CD4-positive, CD25-positive, alpha-beta regulatory T cell (primary cell): ENCODE measurements around the gene RNF125. TPM values are rescaled to one million over a fixed set of nuclear protein-coding genes. Genes with fewer than 3 reads are reported as not detected.

Source experiments
- ATAC-seq, 2 donors: fragments of 150-1000 bp; cut with Tn5 transposase; one replicate each; pipeline ENCODE4 v1.10.0; 2021; ENCODE audit warnings: low read depth in 2 of 2, moderate number of reproducible peaks in 2 of 2, moderate library complexity in 1 of 2
- DNase-seq, 3 donors: peaks; one replicate each; pipeline versions ENCODE4 v3.0.0 to v3.0.0-alpha.2; 2012 to 2022; ENCODE audit warnings: mixed read lengths in 1 of 3
- H3K27ac ChIP-seq: one replicate; pipeline ENCODE4 v1.7.0; 2013; ENCODE audit warnings: mild to moderate bottlenecking, low read length; ENCODE audit not compliant: insufficient read depth, poor library complexity, severe bottlenecking
- H3K27me3 ChIP-seq: one replicate; pipeline ENCODE4 v1.7.0; 2013; ENCODE audit warnings: low read length; ENCODE audit not compliant: control insufficient read depth, insufficient read depth
- H3K36me3 ChIP-seq: one replicate; pipeline ENCODE4 v1.7.0; 2013; ENCODE audit warnings: mild to moderate bottlenecking, low read length, moderate library complexity; ENCODE audit not compliant: control insufficient read depth, insufficient read depth
- H3K4me1 ChIP-seq: 2 replicates; pipeline ENCODE4 v1.7.0; 2013; ENCODE audit warnings: mild to moderate bottlenecking, low read length; ENCODE audit not compliant: insufficient read depth, control insufficient read depth, poor library complexity, severe bottlenecking
- H3K4me3 ChIP-seq: one replicate; pipeline ENCODE4 v1.7.0; 2013; ENCODE audit warnings: low read depth, mild to moderate bottlenecking, low read length, moderate library complexity
- H3K9me3 ChIP-seq, 2 experiments: 1 replicate in 1 of 2; 2 replicates in 1 of 2; pipeline ENCODE4 v1.7.0; 2013; ENCODE audit warnings: low read length in 2 of 2, mild to moderate bottlenecking in 1 of 2, moderate library complexity in 1 of 2; ENCODE audit not compliant: control insufficient read depth in 2 of 2
- H3K27ac Mint-ChIP-seq, 3 donors: one replicate each; pipeline ENCODE4 v1.8.0; 2020 to 2022; ENCODE audit warnings: mild to moderate bottlenecking in 3 of 3, mixed read lengths in 3 of 3, moderate library complexity in 2 of 3
- H3K27me3 Mint-ChIP-seq: one replicate; pipeline ENCODE4 v1.8.0; 2022; ENCODE audit warnings: mild to moderate bottlenecking, mixed read lengths
- H3K36me3 Mint-ChIP-seq: one replicate; pipeline ENCODE4 v1.8.0; 2020; ENCODE audit warnings: mixed read lengths
- H3K4me1 Mint-ChIP-seq, 4 donors: one replicate each; pipeline ENCODE4 v1.8.0; 2020 to 2022; ENCODE audit warnings: mixed read lengths in 4 of 4, mild to moderate bottlenecking in 1 of 4
- H3K4me3 Mint-ChIP-seq, 4 donors: one replicate each; pipeline ENCODE4 v1.8.0; 2020 to 2022; ENCODE audit warnings: mild to moderate bottlenecking in 4 of 4, mixed read lengths in 4 of 4, moderate library complexity in 3 of 4
- H3K9me3 Mint-ChIP-seq, 7 donors: one replicate each; pipeline ENCODE4 v1.8.0; 2020 to 2022; ENCODE audit warnings: mixed read lengths in 7 of 7, mild to moderate bottlenecking in 3 of 7, moderate library complexity in 2 of 7
- polyA plus RNA-seq, 4 donors: library from polyadenylated mRNA; unstranded; fragments of 300-500 nt; fragmentation: Illumina TruSeq; gene quantifications; one replicate each; pipeline ENCODE4 v1.2.3, GENCODE V29; 2021
- total RNA-seq: library from RNA; stranded (reverse); gene quantifications from one replicate; pipeline ENCODE4 v1.2.3, GENCODE V29; 2022

RNF125 gene
- total and polyA plus RNA-seq, 5 donors from 2014 or later: 50.6 to 81.7 (median 70.4) TPM

- peaks cover 54% of the 10 kb centered on the region for H3K36me3 ChIP-seq
- peak in 2 of 3 donors; percentile 15 to 64 for DNase-seq
Measured at GRCh38 chr18:32049393-32050171, 31.0 kb downstream of the RNF125 start.

DNA sequence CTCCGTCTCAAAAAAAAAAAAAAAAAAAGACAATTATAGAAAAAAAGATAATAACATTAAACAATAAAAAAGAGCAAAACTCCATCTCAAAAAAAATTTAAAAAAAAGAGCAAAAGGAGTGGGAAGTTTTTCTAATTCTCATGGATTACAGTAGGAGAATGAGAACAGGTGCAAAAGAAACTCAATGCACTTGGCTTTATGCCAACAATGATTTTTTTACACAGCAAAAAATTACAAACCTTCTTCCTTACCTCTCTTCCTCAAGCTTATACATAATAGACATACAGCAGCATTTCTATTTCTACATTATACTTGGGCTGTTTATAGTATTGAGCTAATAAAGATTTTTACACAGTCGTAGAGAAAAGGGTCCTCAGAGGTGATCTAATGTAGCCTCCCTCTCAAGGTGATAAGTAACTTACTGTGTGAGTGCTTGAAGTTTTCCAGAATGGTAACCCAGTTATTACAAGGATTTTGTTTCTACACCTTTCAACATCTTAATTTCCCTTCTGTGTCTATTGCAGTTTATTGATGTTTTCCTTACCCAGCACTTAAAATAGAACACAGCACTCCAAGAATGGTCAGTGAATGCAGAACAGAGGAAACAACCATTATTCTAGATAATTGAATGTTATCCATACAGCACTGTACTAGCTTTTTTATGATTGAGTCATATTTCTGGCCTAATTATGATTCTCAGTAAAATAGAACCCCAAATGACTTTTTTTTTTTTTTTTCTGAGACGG, 38.2 kb downstream of the RNF125 start:
- Mint-ChIP-seq H3K36me3 (peaks cover 53% of the 10 kb centered on the region), H3K27me3 (no peaks in the 10 kb centered on the region), H3K9me3 (peaks cover 0 to 3% (median 0%) of the 10 kb centered on the region in 7 donors), H3K4me1 (peaks cover 23 to 58% (median 42%) of the 10 kb centered on the region in 4 donors), H3K4me3 (no peak overlapping the region), H3K27ac (peak overlapping the region in 1 of 3 donors; percentile 43)
- Histone ChIP-seq H3K9me3 (no peaks in the 10 kb centered on the region), H3K36me3 (peaks cover 45% of the 10 kb centered on the region), H3K4me1 (peaks cover 8% of the 10 kb centered on the region), H3K4me3 (no peak overlapping the region), H3K27me3 (no peaks in the 10 kb centered on the region), H3K27ac (no peak overlapping the region)
- DNase-seq (peak in 1 of 3 donors; percentile 11), ATAC-seq (no peak)

More at GRCh38 chr18:32049393-32050171, 31.0 kb downstream of the RNF125 start:
- ATAC-seq: peak; percentile 55 to 66
- no peaks in the 10 kb centered on the region for H3K27me3 Mint-ChIP-seq
- no peaks in the 10 kb centered on the region for H3K27me3 ChIP-seq
- H3K9me3 Mint-ChIP-seq: peaks cover 0 to 2% (median 0%) of the 10 kb centered on the region in 7 donors
- H3K4me3 Mint-ChIP-seq: peak overlapping the region in 3 of 4 donors; percentile 17 to 73 (median 34)
- H3K36me3 Mint-ChIP-seq: peaks cover 31% of the 10 kb centered on the region
- H3K27ac Mint-ChIP-seq: peak overlapping the region; percentile 89 to 98 (median 95)
- no peaks in the 10 kb centered on the region for H3K9me3 ChIP-seq
- H3K27ac ChIP-seq: peak overlapping the region; percentile 62
- peak overlapping the region; percentile 57 for H3K4me3 ChIP-seq
- peaks cover 26% of the 10 kb centered on the region for H3K4me1 ChIP-seq
- peaks cover 20 to 42% (median 34%) of the 10 kb centered on the region in 4 donors for H3K4me1 Mint-ChIP-seq

DNA sequence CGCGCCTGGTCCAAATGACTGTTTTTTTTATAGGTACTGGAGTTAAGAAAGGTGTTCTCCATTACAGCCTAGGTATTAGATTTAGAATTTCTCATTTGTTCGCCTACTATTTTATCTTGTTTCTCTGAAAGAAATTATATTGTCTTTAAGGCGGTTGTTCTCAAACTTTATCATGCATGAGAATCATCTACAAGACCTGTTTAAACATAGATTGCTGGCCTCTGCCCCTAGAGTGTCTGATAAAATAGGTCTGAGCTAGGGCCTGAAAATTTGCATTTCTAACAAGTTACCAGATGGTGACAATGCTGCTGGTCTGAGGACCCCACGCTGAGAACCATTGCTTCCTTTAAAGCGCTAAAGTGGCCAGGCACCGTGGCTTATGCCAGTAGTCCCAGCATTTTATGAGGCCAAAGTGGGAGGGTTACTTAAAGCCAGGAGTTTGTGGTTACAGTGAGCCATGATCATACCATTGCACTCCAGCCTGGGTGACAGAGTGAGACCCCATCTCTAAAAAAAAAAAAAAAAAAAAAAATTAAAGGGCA, 39.1 kb downstream of the RNF125 start:
- H3K4me3 Mint-ChIP-seq: no peak overlapping the region
- no peak overlapping the region for H3K27ac Mint-ChIP-seq
- H3K4me1 Mint-ChIP-seq: peaks cover 25 to 59% (median 42%) of the 10 kb centered on the region in 4 donors
- H3K36me3 Mint-ChIP-seq: peaks cover 52% of the 10 kb centered on the region
- no peaks in the 10 kb centered on the region for H3K27me3 Mint-ChIP-seq
- Histone ChIP-seq H3K36me3 (peaks cover 46% of the 10 kb centered on the region), H3K4me3 (no peak overlapping the region), H3K27me3 (no peaks in the 10 kb centered on the region), H3K27ac (no peak overlapping the region), H3K4me1 (peaks cover 8% of the 10 kb centered on the region), H3K9me3 (no peaks in the 10 kb centered on the region)
- H3K9me3 Mint-ChIP-seq: peaks cover 0 to 3% (median 0%) of the 10 kb centered on the region in 7 donors
- DNase-seq (no peak), ATAC-seq (no peak)

DNA sequence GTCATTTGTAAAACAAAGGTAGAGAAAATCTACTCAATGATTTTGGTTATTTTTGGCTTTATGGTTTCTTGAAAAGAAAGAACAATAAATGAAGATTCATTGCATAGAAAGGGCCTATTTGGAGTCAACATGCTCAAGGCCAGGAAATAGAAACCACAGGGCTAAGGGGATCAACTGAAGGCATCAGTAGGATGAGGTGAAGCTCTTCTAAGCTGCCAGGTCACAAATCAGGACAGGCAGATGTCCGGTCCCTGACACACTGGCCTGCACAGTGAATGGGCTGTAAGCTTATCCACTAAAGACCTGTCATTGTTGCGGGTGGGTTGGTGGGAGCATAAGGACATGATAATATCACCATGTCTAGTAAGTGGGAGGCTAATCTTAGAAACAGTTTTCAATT, 41.4 kb downstream of the RNF125 start:
- H3K36me3 Mint-ChIP-seq: peaks cover 52% of the 10 kb centered on the region
- H3K4me1 Mint-ChIP-seq: peaks cover 30 to 59% (median 40%) of the 10 kb centered on the region in 4 donors
- H3K27me3 Mint-ChIP-seq: no peaks in the 10 kb centered on the region
- DNase-seq: peak in 1 of 3 donors; percentile 30
- Histone ChIP-seq H3K4me1 (peaks cover 8% of the 10 kb centered on the region), H3K9me3 (no peaks in the 10 kb centered on the region), H3K36me3 (peaks cover 44% of the 10 kb centered on the region), H3K27ac (no peak overlapping the region), H3K27me3 (no peaks in the 10 kb centered on the region), H3K4me3 (peak overlapping the region; percentile 10)
- H3K4me3 Mint-ChIP-seq: no peak overlapping the region
- peak overlapping the region; percentile 15 to 76 (median 53) for H3K27ac Mint-ChIP-seq
- peaks cover 0 to 3% (median 0%) of the 10 kb centered on the region in 7 donors for H3K9me3 Mint-ChIP-seq
- ATAC-seq: peak in 1 of 2 donors; percentile 46

- peaks cover 9 to 19% (median 12%) of the 10 kb centered on the region in 4 donors for H3K4me1 Mint-ChIP-seq
- ATAC-seq (no peak), DNase-seq (no peak)
- peaks cover 24% of the 10 kb centered on the region for H3K36me3 Mint-ChIP-seq
- H3K27ac Mint-ChIP-seq: peak overlapping the region in 2 of 3 donors; percentile 13 to 67
- no peaks in the 10 kb centered on the region for H3K27me3 ChIP-seq
- H3K27me3 Mint-ChIP-seq: no peaks in the 10 kb centered on the region
- H3K4me1 ChIP-seq: no peaks in the 10 kb centered on the region
- H3K27ac ChIP-seq: no peak overlapping the region
- H3K36me3 ChIP-seq: peaks cover 55% of the 10 kb centered on the region
- H3K9me3 Mint-ChIP-seq: no peaks in the 10 kb centered on the region
- H3K4me3 ChIP-seq: no peak overlapping the region
- no peak overlapping the region for H3K4me3 Mint-ChIP-seq
- no peaks in the 10 kb centered on the region for H3K9me3 ChIP-seq
Measured at GRCh38 chr18:32067375-32068167, 48.9 kb downstream of the RNF125 start.

- peaks cover 30% of the 10 kb centered on the region for H3K36me3 Mint-ChIP-seq
- DNase-seq (peak in 2 of 3 donors; percentile 56 to 61), ATAC-seq (peak; percentile 66 to 74)
- no peak overlapping the region for H3K4me3 Mint-ChIP-seq
- peaks cover 14 to 27% (median 20%) of the 10 kb centered on the region in 4 donors for H3K4me1 Mint-ChIP-seq
- H3K9me3 Mint-ChIP-seq: peaks cover 0 to 1% (median 0%) of the 10 kb centered on the region in 7 donors
- no peak overlapping the region for H3K27ac ChIP-seq
- H3K27ac Mint-ChIP-seq: peak overlapping the region in 1 of 3 donors; percentile 62
- H3K4me1 ChIP-seq: no peaks in the 10 kb centered on the region
- H3K27me3 Mint-ChIP-seq: peaks cover 4% of the 10 kb centered on the region
- peaks cover 35% of the 10 kb centered on the region for H3K36me3 ChIP-seq
- H3K27me3 ChIP-seq: no peaks in the 10 kb centered on the region
- H3K9me3 ChIP-seq: no peaks in the 10 kb centered on the region
- H3K4me3 ChIP-seq: no peak overlapping the region
Measured at GRCh38 chr18:32072321-32072720, 53.7 kb downstream of the RNF125 start.

DNA sequence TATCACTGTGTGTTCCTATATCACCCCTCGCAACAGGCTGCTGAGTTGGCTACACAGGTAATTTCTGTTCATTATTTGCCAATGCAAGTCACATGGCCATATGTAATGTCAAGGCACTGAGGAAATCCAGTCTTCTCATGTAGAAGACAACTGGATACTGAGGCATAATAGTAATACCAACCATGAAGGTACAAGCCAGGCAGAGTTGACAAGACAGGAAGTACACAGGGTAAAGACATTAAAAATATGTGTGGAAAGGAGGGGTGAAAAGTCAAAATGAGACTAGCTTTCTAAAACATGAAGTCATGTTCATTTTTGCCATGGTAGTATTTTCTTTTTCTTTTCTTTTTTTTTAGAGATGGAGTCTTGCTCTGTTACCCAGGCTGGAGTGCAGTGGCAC, 55.6 kb downstream of the RNF125 start:
- H3K4me1 Mint-ChIP-seq: peaks cover 15 to 26% (median 17%) of the 10 kb centered on the region in 4 donors
- DNase-seq: peak in 1 of 3 donors; percentile 41
- no peak overlapping the region for H3K4me3 Mint-ChIP-seq
- ATAC-seq: no peak
- no peak overlapping the region for H3K4me3 ChIP-seq
- no peak overlapping the region for H3K27ac ChIP-seq
- no peaks in the 10 kb centered on the region for H3K9me3 ChIP-seq
- peaks cover 0 to 1% (median 0%) of the 10 kb centered on the region in 7 donors for H3K9me3 Mint-ChIP-seq
- no peaks in the 10 kb centered on the region for H3K27me3 ChIP-seq
- no peak overlapping the region for H3K27ac Mint-ChIP-seq
- peaks cover 18% of the 10 kb centered on the region for H3K36me3 Mint-ChIP-seq
- peaks cover 20% of the 10 kb centered on the region for H3K36me3 ChIP-seq
- H3K4me1 ChIP-seq: no peaks in the 10 kb centered on the region
- peaks cover 4% of the 10 kb centered on the region for H3K27me3 Mint-ChIP-seq
